Endothelial cell of umbilical vein (primary cell): ENCODE results near the gene DDX39A. TPM values are rescaled to one million over a fixed set of nuclear protein-coding genes. Genes with fewer than 3 reads are reported as not detected.

Experiments
- BruUV-seq: library from RNA; stranded (reverse); fragments of 400-500 nt; replicated peaks from 2 replicates; lab custom pipeline; 2021; lab: Mats Ljungman, UMichigan
- CTCF ChIA-PET: fragments of 300-600, 350-600 bp; sonication (Branson Sonifier 250); formaldehyde crosslinking; loops from one replicate; lab custom pipeline; 2021; ENCODE audit warnings: antibody characterized with exemption, inconsistent platforms; lab: Charles Lee
- POLR2A ChIA-PET: fragments of 300-600, 350-600 bp; sonication (Branson Sonifier 250); formaldehyde crosslinking; loops from one replicate; lab custom pipeline; 2021; ENCODE audit warnings: antibody characterized with exemption, inconsistent platforms; lab: Charles Lee
- DNase-seq: peaks from one replicate; pipeline ENCODE4 v3.0.0-alpha.2; 2011; ENCODE audit warnings: low read depth, low spot score
- FAIRE-seq: peaks from 2 replicates; lab custom pipeline; 2011; peaks lifted over from hg19 to GRCh38; lab: Jason Lieb, UNC
- H2AFZ ChIP-seq: 2 replicates; pipeline ENCODE4 v1.6.0; 2012; ENCODE audit warnings: low read depth, low read length, control low read depth, inconsistent platforms
- H3K27ac ChIP-seq: 2 replicates; pipeline ENCODE4 v1.5.1; 2011; ENCODE audit warnings: low read depth, mild to moderate bottlenecking, control low read depth, low read length, moderate library complexity; ENCODE audit not compliant: insufficient read depth
- H3K27me3 ChIP-seq, 2 experiments: 2 replicates each; pipeline versions ENCODE4 v1.6.0 to v1.6.1; 2011; ENCODE audit warnings: low read length in 2 of 2, mixed read lengths in 1 of 2; ENCODE audit not compliant: control insufficient read depth in 2 of 2, insufficient read depth in 2 of 2
- H3K36me3 ChIP-seq, 2 experiments: 2 replicates in 1 of 2; 3 replicates in 1 of 2; pipeline ENCODE4 v1.5.1; 2011; ENCODE audit warnings: low read length in 2 of 2, mild to moderate bottlenecking in 1 of 2, moderate library complexity in 1 of 2; ENCODE audit not compliant: control insufficient read depth in 2 of 2, insufficient read depth in 2 of 2; ENCODE audit errors: extremely low read depth in 1 of 2
- H3K4me1 ChIP-seq: 3 replicates; pipeline ENCODE4 v1.5.1; 2011; ENCODE audit warnings: mild to moderate bottlenecking, low read length; ENCODE audit not compliant: control insufficient read depth, insufficient read depth; ENCODE audit errors: extremely low read depth
- H3K4me2 ChIP-seq: 2 replicates; pipeline ENCODE4 v1.6.1; 2011; ENCODE audit warnings: low read length, control low read depth, mixed read lengths; ENCODE audit not compliant: insufficient read depth
- H3K4me3 ChIP-seq, 3 experiments: fragments of 200-600 bp in 1 of 3; sonication (generic), shearing (Covaris generic) in 1 of 3; replicated peaks in 1 of 3; 2 replicates each; pipeline ENCODE4 v1.5.1; 2011 to 2016; ENCODE audit warnings: control low read depth in 3 of 3, low read length in 3 of 3, mild to moderate bottlenecking in 2 of 3, inconsistent platforms in 1 of 3, low read depth in 1 of 3, moderate library complexity in 1 of 3; ENCODE audit not compliant: insufficient read depth in 1 of 3
- H3K79me2 ChIP-seq: 2 replicates; pipeline ENCODE4 v1.6.0; 2012; ENCODE audit warnings: low read length, inconsistent platforms; ENCODE audit not compliant: control insufficient read depth, insufficient read depth
- H3K9ac ChIP-seq: replicated peaks from 2 replicates; pipeline ENCODE3; 2011; ENCODE audit warnings: low read length, control low read depth; ENCODE audit not compliant: insufficient read depth; ENCODE audit errors: extremely low read depth
- H3K9me1 ChIP-seq: replicated peaks from 3 replicates; pipeline ENCODE4 v1.6.0; 2011; ENCODE audit warnings: mild to moderate bottlenecking, low read length; ENCODE audit not compliant: control insufficient read depth, insufficient read depth; ENCODE audit errors: extremely low read depth
- H3K9me3 ChIP-seq: replicated peaks from 2 replicates; pipeline ENCODE4 v1.5.1; 2012; ENCODE audit warnings: low read length, inconsistent platforms; ENCODE audit not compliant: control insufficient read depth, insufficient read depth
- H4K20me1 ChIP-seq: replicated peaks from 2 replicates; pipeline ENCODE3; 2011; ENCODE audit warnings: mild to moderate bottlenecking, low read length; ENCODE audit not compliant: control insufficient read depth, insufficient read depth; ENCODE audit errors: extremely low read depth
- CTCF ChIP-seq, 2 donors: IDR thresholded peaks; 1 replicate in 1 of 2; 2 replicates in 1 of 2; pipeline ENCODE4 v1.5.1; 2011; ENCODE audit warnings: low read length in 2 of 2, mild to moderate bottlenecking in 2 of 2, moderate library complexity in 2 of 2, control low read depth in 1 of 2, inconsistent platforms in 1 of 2, low read depth in 1 of 2; ENCODE audit not compliant: insufficient read depth in 1 of 2; ENCODE audit errors: extremely low read depth in 1 of 2
- EZH2 ChIP-seq: IDR thresholded peaks from 2 replicates; pipeline ENCODE4 v1.6.1; 2012; ENCODE audit warnings: borderline replicate concordance, low read depth, mild to moderate bottlenecking, moderate library complexity, low read length, inconsistent platforms; ENCODE audit not compliant: severe bottlenecking
- FOS ChIP-seq: IDR thresholded peaks from 2 replicates; pipeline ENCODE4 v1.6.1; 2011; ENCODE audit warnings: mild to moderate bottlenecking, low read length, moderate library complexity, borderline replicate concordance; ENCODE audit not compliant: insufficient read depth
- GATA2 ChIP-seq: IDR thresholded peaks from 2 replicates; pipeline ENCODE4 v1.7.0; 2011; ENCODE audit warnings: low read depth, mild to moderate bottlenecking, moderate library complexity, mixed read lengths, low read length; ENCODE audit not compliant: insufficient read length, insufficient read depth
- JUN ChIP-seq: IDR thresholded peaks from 2 replicates; pipeline ENCODE4 v1.6.1; 2011; ENCODE audit warnings: borderline replicate concordance, low read depth; ENCODE audit not compliant: insufficient read length, insufficient read depth
- POLR2A ChIP-seq: IDR thresholded peaks from 2 replicates; pipeline ENCODE4 v1.6.1; 2012; ENCODE audit warnings: low read depth, mild to moderate bottlenecking, control low read depth, low read length
- POLR2AphosphoS5 ChIP-seq: IDR thresholded peaks from 2 replicates; pipeline ENCODE4 v1.6.1; 2012; ENCODE audit warnings: low read depth, mild to moderate bottlenecking, control low read depth, low read length, moderate library complexity; ENCODE audit not compliant: insufficient read depth
- dilution Hi-C: fragments of 300-500 bp; cut with MboI; formaldehyde crosslinking; loops from one replicate; pipeline ENCODE4 v1.15.0; 2019; ENCODE audit warnings: low sequenced_read_pairs; ENCODE audit not compliant: extremely low pct_ligation_motif_present
- intact Hi-C: fragments of 100-400 bp; cut with micrococcal nuclease; formaldehyde crosslinking; loops from one replicate; pipeline ENCODE4 v1.10.0; 2022
- polyA plus RNA-seq, 4 experiments: library from polyadenylated mRNA; depleted of rRNA in 3 of 4; stranded (reverse) in 3 of 4; unstranded in 1 of 4; fragments of >200 nt; gene quantifications; 2 replicates each; pipeline versions ENCODE4 v1.2.1 to v1.2.3, GENCODE V29; 2011 to 2012; ENCODE audit warnings: missing spikeins in 1 of 4
- total RNA-seq: library from RNA; stranded (reverse); gene quantifications from 2 replicates; pipeline ENCODE4 v1.2.3, GENCODE V29; 2021
- TF ChIP-seq, protein P1 (sequence below): IDR thresholded peaks from 2 replicates; pipeline ENCODE4 v1.6.1; 2011; ENCODE audit not compliant: insufficient read depth, insufficient read length

The DDX39A gene
- total and polyA plus RNA-seq, 2 donors (not counting 3 experiments of a cell fraction or from before 2014, with no cell fraction given), result 157 to 158 TPM

DNA sequence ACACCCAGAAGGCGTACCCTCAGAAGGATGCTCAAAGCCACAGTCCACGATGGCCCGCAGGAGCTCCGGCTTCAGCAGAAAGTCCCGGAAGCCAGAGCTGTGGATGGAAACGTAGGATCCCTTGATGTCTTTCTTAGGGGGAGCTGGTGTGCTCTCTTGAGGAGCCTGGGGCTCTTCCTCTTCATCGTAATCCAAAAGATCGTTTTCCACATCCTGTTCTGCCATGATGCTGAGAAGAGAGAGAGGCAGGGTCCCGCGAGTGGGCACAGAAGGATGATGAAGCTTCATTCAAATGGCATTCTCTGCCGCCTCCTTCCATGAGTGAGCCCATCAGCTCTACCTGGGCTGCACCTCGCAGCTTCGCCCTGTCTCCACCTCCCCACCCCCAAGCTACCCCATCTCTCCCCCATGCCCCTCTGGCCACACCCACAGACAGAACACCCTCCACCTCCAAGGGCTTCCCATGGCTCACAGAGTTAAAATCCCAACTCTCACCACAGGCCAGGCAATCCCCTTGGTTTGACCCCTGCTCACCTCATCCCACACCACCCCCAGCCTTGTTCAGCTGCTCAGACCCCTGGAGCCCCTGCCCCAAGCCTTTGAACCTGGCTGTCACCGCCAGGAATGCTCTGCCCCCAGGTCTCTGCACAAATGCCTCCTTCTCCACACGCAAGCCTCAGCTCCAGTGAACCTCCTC lies 6.0 kb downstream of the DDX39A start:
- no peaks in the 10 kb centered on the region for H3K9me1 ChIP-seq
- H3K36me3 ChIP-seq, result peaks cover 35 to 47% of the 10 kb centered on the region in 2 experiments
- no peak for DNase-seq
- H2AFZ ChIP-seq, result no peak overlapping the region
- H3K4me3 ChIP-seq, result no peak overlapping the region
- intact Hi-C loops (no loop called here), dilution Hi-C loops (no loop called here)
- no peak overlapping the region for H3K9ac ChIP-seq
- no peaks in the 10 kb centered on the region for H3K9me3 ChIP-seq
- H3K27ac ChIP-seq, result no peak overlapping the region
- no peak for FAIRE-seq
- H3K27me3 ChIP-seq, result no peaks in the 10 kb centered on the region
- H4K20me1 ChIP-seq, result peaks cover 3% of the 10 kb centered on the region
- no peak overlapping the region for H3K4me2 ChIP-seq
- POLR2A ChIA-PET, result no interaction called here
- CTCF ChIA-PET, result interaction anchor here (0.6 kb wide), 1 partner anchor 321 kb away, joined by 4 read pairs; no protein-coding TSS in a partner anchor
- H3K4me1 ChIP-seq, result peaks cover 15% of the 10 kb centered on the region
- TF ChIP-seq JUN, result no peak
- TF ChIP-seq POLR2A, result no peak
- TF ChIP-seq POLR2AphosphoS5, result no peak
- TF ChIP-seq EZH2, result no peak
- TF ChIP-seq, protein P1, sequence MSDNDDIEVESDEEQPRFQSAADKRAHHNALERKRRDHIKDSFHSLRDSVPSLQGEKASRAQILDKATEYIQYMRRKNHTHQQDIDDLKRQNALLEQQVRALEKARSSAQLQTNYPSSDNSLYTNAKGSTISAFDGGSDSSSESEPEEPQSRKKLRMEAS, result no peak
- no peak for TF ChIP-seq FOS
- no peak for TF ChIP-seq CTCF (IDR thresholded peaks at IDR 0.05; ENCODE audit: extremely low read depth in 1 of 2, insufficient read depth in 1 of 2, low read depth in 1 of 2, low read length in 2 of 2)
- no peak for TF ChIP-seq GATA2
- BruUV-seq, result no TSS peak
- H3K79me2 ChIP-seq, result peaks cover 76% of the 10 kb centered on the region
